ENCODE measurements around the gene TGFBI. TPM values are rescaled to one million over a fixed set of nuclear protein-coding genes. Genes with fewer than 3 reads are reported as not detected.

Gene TGFBI
- total RNA-seq = 100 to 1,000 TPM in 1 of 10 donors, 10 to 100 TPM in 9; 29.6 to 137 (median 46.2) TPM
- 10 to 100 TPM; 65.5 to 69.9 TPM for polyA plus RNA-seq
- long read RNA-seq, donor 1, transcript TGFBI-201 (17 exons, 2,804 nt) = major isoform, 21 of 42 reads
- long read RNA-seq, donor 1, partial matches to known transcripts = 17 of 42 reads
- long read RNA-seq, donor 1, other reads (novel, unspliced or antisense) = 4 of 42 reads
- long read RNA-seq, donor 2, transcript TGFBI-201 (17 exons, 2,804 nt) = major isoform, 25 of 59 reads
- long read RNA-seq, donor 2, partial matches to known transcripts = 24 of 59 reads
- long read RNA-seq, donor 2, other reads (novel, unspliced or antisense) = 10 of 59 reads
- long read RNA-seq, donor 3, transcript TGFBI-201 (17 exons, 2,804 nt) = major isoform, 17 of 58 reads
- long read RNA-seq, donor 3, partial matches to known transcripts = 36 of 58 reads
- long read RNA-seq, donor 3, other reads (novel, unspliced or antisense) = 5 of 58 reads

GRCh38 chr5:136028782-136029742 lies at the start of gene TGFBI:
Gene TGFBI, plus strand, starts transcription at chr5:136028988. Its CDS starts 68 bp downstream, at chr5:136029056.
- Histone ChIP-seq H3K4me3 (peak within 1 kb of the TSS; percentile 14 to 81 (median 72)), H3K4me1 (peaks cover 6 to 90% (median 68%) of the 10 kb centered on the region in 9 donors), H3K9me3 (no peaks in the 10 kb centered on the region), H3K27me3 (peaks cover 0 to 9% (median 0%) of the 10 kb centered on the region in 7 donors), H3K36me3 (peaks cover 0 to 17% (median 0%) of the 10 kb centered on the region in 9 donors), H3K27ac (peak within 1 kb of the TSS; percentile 23 to 93 (median 81))
- ATAC-seq (peak; percentile 84 to 94 (median 90)), DNase-seq (peak; percentile 78 to 83)
- WGBS, 2 donors = 5 to 8% methylated on average over 63 to 68 of the region's 68 CpGs
- intact Hi-C loops (cut with DNase I) = loop anchor here in 1 of 10 donors (10.0 kb wide), 1 partner anchor 54 kb away; no protein-coding TSS in a partner anchor
- TF ChIP-seq, protein P1, sequence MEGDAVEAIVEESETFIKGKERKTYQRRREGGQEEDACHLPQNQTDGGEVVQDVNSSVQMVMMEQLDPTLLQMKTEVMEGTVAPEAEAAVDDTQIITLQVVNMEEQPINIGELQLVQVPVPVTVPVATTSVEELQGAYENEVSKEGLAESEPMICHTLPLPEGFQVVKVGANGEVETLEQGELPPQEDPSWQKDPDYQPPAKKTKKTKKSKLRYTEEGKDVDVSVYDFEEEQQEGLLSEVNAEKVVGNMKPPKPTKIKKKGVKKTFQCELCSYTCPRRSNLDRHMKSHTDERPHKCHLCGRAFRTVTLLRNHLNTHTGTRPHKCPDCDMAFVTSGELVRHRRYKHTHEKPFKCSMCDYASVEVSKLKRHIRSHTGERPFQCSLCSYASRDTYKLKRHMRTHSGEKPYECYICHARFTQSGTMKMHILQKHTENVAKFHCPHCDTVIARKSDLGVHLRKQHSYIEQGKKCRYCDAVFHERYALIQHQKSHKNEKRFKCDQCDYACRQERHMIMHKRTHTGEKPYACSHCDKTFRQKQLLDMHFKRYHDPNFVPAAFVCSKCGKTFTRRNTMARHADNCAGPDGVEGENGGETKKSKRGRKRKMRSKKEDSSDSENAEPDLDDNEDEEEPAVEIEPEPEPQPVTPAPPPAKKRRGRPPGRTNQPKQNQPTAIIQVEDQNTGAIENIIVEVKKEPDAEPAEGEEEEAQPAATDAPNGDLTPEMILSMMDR (IDR thresholded peaks at IDR 0.05) = peak in 6 of 9 donors; percentile 14 to 42 (median 24)

GRCh38 chr5:135978993-135979392 lies 49.8 kb upstream of the TGFBI start:
- H3K27ac ChIP-seq = peak overlapping the region in 9 of 10 donors; percentile 39 to 77 (median 58)
- intact Hi-C loops (cut with DNase I) = loop anchor here in 5 of 10 donors (1.0 to 10.0 kb wide), 6 partner anchors 15 to 196 kb away; partner anchors contain the start of gene TGFBI (in 1 of the 5)

GRCh38 chr5:135979510-135979909 lies 49.3 kb upstream of the TGFBI start:
- no peaks in the 10 kb centered on the region for H3K36me3 ChIP-seq
- H3K27me3 ChIP-seq = peaks cover 0 to 12% (median 0%) of the 10 kb centered on the region in 7 donors
- intact Hi-C loops (cut with DNase I) = loop anchor here in 5 of 10 donors (1.0 to 10.0 kb wide), 6 partner anchors 15 to 195 kb away; partner anchors contain the start of gene TGFBI (in 1 of the 5)
- peaks cover 0 to 33% (median 25%) of the 10 kb centered on the region in 9 donors for H3K4me1 ChIP-seq
- no peaks in the 10 kb centered on the region for H3K9me3 ChIP-seq
- TF ChIP-seq, protein P1 (IDR thresholded peaks at IDR 0.05) = no peak
- ATAC-seq (peak; percentile 65 to 94 (median 90)), DNase-seq (peak in 1 of 2 donors; percentile 40)
- H3K4me3 ChIP-seq = no peak overlapping the region
- H3K27ac ChIP-seq = peak overlapping the region in 9 of 10 donors; percentile 39 to 77 (median 58)
- WGBS, 2 donors = 7 to 10% methylated on average over 1 of the region's 1 CpG

More at GRCh38 chr5:135978993-135979392, 49.8 kb upstream of the TGFBI start:
- 81 to 91% methylated on average over 2 of the region's 2 CpGs for WGBS, 2 donors
- Histone ChIP-seq H3K27me3 (peaks cover 0 to 15% (median 0%) of the 10 kb centered on the region in 7 donors), H3K9me3 (no peaks in the 10 kb centered on the region), H3K4me1 (peaks cover 0 to 38% (median 25%) of the 10 kb centered on the region in 9 donors), H3K4me3 (no peak overlapping the region), H3K36me3 (no peaks in the 10 kb centered on the region)
- DNase-seq (no peak), ATAC-seq (no peak)
- TF ChIP-seq, protein P1 (IDR thresholded peaks at IDR 0.05) = no peak
